ENCODE results near the gene BCAM.

DNA sequence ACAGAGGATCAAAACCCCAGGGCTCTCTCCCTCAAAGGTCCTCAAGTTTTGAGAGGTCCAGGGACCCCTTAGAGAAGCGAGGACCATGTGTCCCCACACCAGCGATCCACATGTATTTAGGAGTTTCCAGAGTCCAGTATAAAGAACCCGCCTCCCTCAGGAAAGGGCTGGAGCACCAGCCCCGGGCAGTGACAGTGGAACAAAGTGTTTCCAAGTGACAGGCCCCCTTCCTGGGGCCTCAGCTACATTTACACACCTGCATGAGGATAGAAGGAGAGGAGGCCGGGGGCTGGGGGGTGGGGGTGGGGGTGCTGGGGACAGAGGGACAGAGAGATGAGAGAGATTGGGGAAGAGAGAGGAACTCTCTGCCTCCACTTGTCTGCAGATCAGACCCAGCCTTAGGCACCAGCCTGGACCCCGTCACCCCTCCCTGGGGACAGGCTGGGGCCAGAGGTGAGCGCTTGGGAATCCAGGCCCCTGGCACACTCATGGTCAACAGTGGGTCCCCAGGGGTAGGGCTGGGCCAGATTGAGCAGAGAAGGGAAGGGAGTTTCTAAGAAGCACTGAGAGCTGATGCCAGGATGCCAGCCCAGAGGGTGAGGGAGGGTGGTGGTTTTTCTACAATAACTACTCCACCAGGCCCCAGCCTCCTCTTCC lies 802 bp downstream of the BCAM start:
- TF ChIP-seq, protein P1, sequence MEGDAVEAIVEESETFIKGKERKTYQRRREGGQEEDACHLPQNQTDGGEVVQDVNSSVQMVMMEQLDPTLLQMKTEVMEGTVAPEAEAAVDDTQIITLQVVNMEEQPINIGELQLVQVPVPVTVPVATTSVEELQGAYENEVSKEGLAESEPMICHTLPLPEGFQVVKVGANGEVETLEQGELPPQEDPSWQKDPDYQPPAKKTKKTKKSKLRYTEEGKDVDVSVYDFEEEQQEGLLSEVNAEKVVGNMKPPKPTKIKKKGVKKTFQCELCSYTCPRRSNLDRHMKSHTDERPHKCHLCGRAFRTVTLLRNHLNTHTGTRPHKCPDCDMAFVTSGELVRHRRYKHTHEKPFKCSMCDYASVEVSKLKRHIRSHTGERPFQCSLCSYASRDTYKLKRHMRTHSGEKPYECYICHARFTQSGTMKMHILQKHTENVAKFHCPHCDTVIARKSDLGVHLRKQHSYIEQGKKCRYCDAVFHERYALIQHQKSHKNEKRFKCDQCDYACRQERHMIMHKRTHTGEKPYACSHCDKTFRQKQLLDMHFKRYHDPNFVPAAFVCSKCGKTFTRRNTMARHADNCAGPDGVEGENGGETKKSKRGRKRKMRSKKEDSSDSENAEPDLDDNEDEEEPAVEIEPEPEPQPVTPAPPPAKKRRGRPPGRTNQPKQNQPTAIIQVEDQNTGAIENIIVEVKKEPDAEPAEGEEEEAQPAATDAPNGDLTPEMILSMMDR (IDR thresholded peaks at IDR 0.05) = no peak
- no peak for TF ChIP-seq NR3C1 (IDR thresholded peaks at IDR 0.05)
- no peak for TF ChIP-seq EP300 (IDR thresholded peaks at IDR 0.05)
- no peak for TF ChIP-seq GATA3 (IDR thresholded peaks at IDR 0.05; ENCODE audit: borderline replicate concordance)
- TF ChIP-seq MYC (IDR thresholded peaks at IDR 0.05; ENCODE audit: borderline replicate concordance, low read length) = no peak
- TF ChIP-seq, protein P2, sequence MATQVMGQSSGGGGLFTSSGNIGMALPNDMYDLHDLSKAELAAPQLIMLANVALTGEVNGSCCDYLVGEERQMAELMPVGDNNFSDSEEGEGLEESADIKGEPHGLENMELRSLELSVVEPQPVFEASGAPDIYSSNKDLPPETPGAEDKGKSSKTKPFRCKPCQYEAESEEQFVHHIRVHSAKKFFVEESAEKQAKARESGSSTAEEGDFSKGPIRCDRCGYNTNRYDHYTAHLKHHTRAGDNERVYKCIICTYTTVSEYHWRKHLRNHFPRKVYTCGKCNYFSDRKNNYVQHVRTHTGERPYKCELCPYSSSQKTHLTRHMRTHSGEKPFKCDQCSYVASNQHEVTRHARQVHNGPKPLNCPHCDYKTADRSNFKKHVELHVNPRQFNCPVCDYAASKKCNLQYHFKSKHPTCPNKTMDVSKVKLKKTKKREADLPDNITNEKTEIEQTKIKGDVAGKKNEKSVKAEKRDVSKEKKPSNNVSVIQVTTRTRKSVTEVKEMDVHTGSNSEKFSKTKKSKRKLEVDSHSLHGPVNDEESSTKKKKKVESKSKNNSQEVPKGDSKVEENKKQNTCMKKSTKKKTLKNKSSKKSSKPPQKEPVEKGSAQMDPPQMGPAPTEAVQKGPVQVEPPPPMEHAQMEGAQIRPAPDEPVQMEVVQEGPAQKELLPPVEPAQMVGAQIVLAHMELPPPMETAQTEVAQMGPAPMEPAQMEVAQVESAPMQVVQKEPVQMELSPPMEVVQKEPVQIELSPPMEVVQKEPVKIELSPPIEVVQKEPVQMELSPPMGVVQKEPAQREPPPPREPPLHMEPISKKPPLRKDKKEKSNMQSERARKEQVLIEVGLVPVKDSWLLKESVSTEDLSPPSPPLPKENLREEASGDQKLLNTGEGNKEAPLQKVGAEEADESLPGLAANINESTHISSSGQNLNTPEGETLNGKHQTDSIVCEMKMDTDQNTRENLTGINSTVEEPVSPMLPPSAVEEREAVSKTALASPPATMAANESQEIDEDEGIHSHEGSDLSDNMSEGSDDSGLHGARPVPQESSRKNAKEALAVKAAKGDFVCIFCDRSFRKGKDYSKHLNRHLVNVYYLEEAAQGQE (IDR thresholded peaks at IDR 0.05) = no peak
- no peak for TF ChIP-seq SMC3 (IDR thresholded peaks at IDR 0.05)
- no peak for TF ChIP-seq EHMT2 (IDR thresholded peaks at IDR 0.05; ENCODE audit: low read depth)
- TF ChIP-seq CEBPB (IDR thresholded peaks at IDR 0.05) = no peak
- TF ChIP-seq RFX5 (IDR thresholded peaks at IDR 0.05) = no peak
- TF ChIP-seq ZFP36 (IDR thresholded peaks at IDR 0.05; ENCODE audit: borderline replicate concordance, partially characterized antibody) = no peak
- TF ChIP-seq JUN (IDR thresholded peaks at IDR 0.05) = no peak
